CD14-positive monocyte (primary cell): Measurements from ENCODE around the gene CPS1. TPM values are rescaled to one million over a fixed set of nuclear protein-coding genes. Genes with fewer than 3 reads are reported as not detected.

ENCODE experiments used
- DNase-seq, 3 donors: peaks; one replicate each; pipeline ENCODE4 v3.0.0-alpha.2; 2011 to 2022
- H2AFZ ChIP-seq: 2 replicates; pipeline ENCODE4 v1.6.0; 2012; ENCODE audit warnings: mild to moderate bottlenecking, low read depth, low read length, inconsistent platforms; ENCODE audit not compliant: insufficient read depth, poor library complexity, severe bottlenecking
- H3K27ac ChIP-seq, 2 donors: 1 replicate in 1 of 2; 2 replicates in 1 of 2; pipeline ENCODE4 v1.5.1; 2012 to 2013; ENCODE audit warnings: low read length in 2 of 2, control low read depth in 1 of 2, inconsistent platforms in 1 of 2, low read depth in 1 of 2, mild to moderate bottlenecking in 1 of 2
- H3K27me3 ChIP-seq, 2 donors: one replicate each; pipeline versions ENCODE4 v1.6.0 to v1.6.1; 2011 to 2013; ENCODE audit warnings: low read length in 2 of 2; ENCODE audit not compliant: control insufficient read depth in 2 of 2, insufficient read depth in 2 of 2
- H3K36me3 ChIP-seq, 2 donors: replicated peaks in 1 of 2; 1 replicate in 1 of 2; 2 replicates in 1 of 2; pipeline versions ENCODE4 v1.5.1 to v1.6.1; 2012 to 2013; ENCODE audit warnings: low read length in 2 of 2, control low read depth in 1 of 2, inconsistent platforms in 1 of 2, mild to moderate bottlenecking in 1 of 2; ENCODE audit not compliant: insufficient read depth in 2 of 2, control insufficient read depth in 1 of 2
- H3K4me1 ChIP-seq, 2 donors: 1 replicate in 1 of 2; 2 replicates in 1 of 2; pipeline versions ENCODE4 v1.5.1 to v1.6.1; 2012 to 2013; ENCODE audit warnings: low read length in 2 of 2, control low read depth in 1 of 2, inconsistent platforms in 1 of 2, mild to moderate bottlenecking in 1 of 2, moderate library complexity in 1 of 2; ENCODE audit not compliant: insufficient read depth in 2 of 2, control insufficient read depth in 1 of 2
- H3K4me2 ChIP-seq: replicated peaks from 2 replicates; pipeline ENCODE3; 2012; ENCODE audit warnings: low read length, moderate library complexity, mild to moderate bottlenecking; ENCODE audit not compliant: poor library complexity, severe bottlenecking; ENCODE audit errors: extremely low read depth
- H3K4me3 ChIP-seq, 3 experiments: fragments of 200-600 bp in 1 of 3; sonication (generic) in 1 of 3; replicated peaks in 1 of 3; 1 replicate in 2 of 3; 2 replicates in 1 of 3; pipeline ENCODE4 v1.5.1; 2011 to 2013; ENCODE audit warnings: low read length in 3 of 3, mild to moderate bottlenecking in 3 of 3, control low read depth in 2 of 3, low read depth in 2 of 3, inconsistent platforms in 1 of 3, moderate library complexity in 1 of 3
- H3K79me2 ChIP-seq: 2 replicates; pipeline ENCODE4 v1.6.0; 2012; ENCODE audit warnings: mild to moderate bottlenecking, control low read depth, inconsistent platforms, low read length, moderate library complexity; ENCODE audit not compliant: insufficient read depth
- H3K9ac ChIP-seq: 2 replicates; pipeline ENCODE4 v1.6.0; 2017; ENCODE audit warnings: low read length, mild to moderate bottlenecking; ENCODE audit not compliant: insufficient read depth, poor library complexity, severe bottlenecking
- H3K9me3 ChIP-seq, 2 donors: replicated peaks in 1 of 2; 1 replicate in 1 of 2; 2 replicates in 1 of 2; pipeline versions ENCODE4 v1.5.1 to v1.6.1; 2012 to 2013; ENCODE audit warnings: low read length in 2 of 2, control low read depth in 1 of 2; ENCODE audit not compliant: control insufficient read depth in 1 of 2, insufficient read depth in 1 of 2
- H4K20me1 ChIP-seq: 2 replicates; pipeline ENCODE4 v1.6.0; 2012; ENCODE audit warnings: mild to moderate bottlenecking, low read length, control low read depth, moderate library complexity; ENCODE audit not compliant: insufficient read depth
- H3K27ac Mint-ChIP-seq, 7 donors: one replicate each; pipeline ENCODE4 v1.8.0; 2020; ENCODE audit warnings: mild to moderate bottlenecking in 7 of 7, mixed read lengths in 7 of 7, moderate library complexity in 6 of 7, inconsistent platforms in 2 of 7
- H3K27me3 Mint-ChIP-seq, 3 donors: one replicate each; pipeline ENCODE4 v1.8.0; 2021 to 2022; ENCODE audit warnings: low read depth in 3 of 3, mild to moderate bottlenecking in 3 of 3, mixed read lengths in 3 of 3, moderate library complexity in 3 of 3, inconsistent platforms in 1 of 3
- H3K36me3 Mint-ChIP-seq, 2 donors: one replicate each; pipeline ENCODE4 v1.8.0; 2020; ENCODE audit warnings: mixed read lengths in 2 of 2, inconsistent platforms in 1 of 2, mild to moderate bottlenecking in 1 of 2
- H3K4me1 Mint-ChIP-seq: one replicate; pipeline ENCODE4 v1.8.0; 2020; ENCODE audit warnings: mild to moderate bottlenecking, mixed read lengths
- H3K4me3 Mint-ChIP-seq, 2 donors: one replicate each; pipeline ENCODE4 v1.8.0; 2020; ENCODE audit warnings: mild to moderate bottlenecking in 2 of 2, mixed read lengths in 2 of 2, moderate library complexity in 1 of 2
- H3K9me3 Mint-ChIP-seq, 7 donors: one replicate each; pipeline ENCODE4 v1.8.0; 2020 to 2022; ENCODE audit warnings: mixed read lengths in 7 of 7, mild to moderate bottlenecking in 6 of 7, moderate library complexity in 6 of 7, inconsistent platforms in 2 of 7
- WGBS: methylation state at CpG from one replicate; pipeline ENCODE4 v1.1.5; 2013; ENCODE audit warnings: missing lambda C conversion rate; ENCODE audit not compliant: insufficient coverage; 5-methylcytosine and 5-hydroxymethylcytosine counted together
- intact Hi-C, 2 donors: fragments of 100-400 bp; cut with micrococcal nuclease; formaldehyde crosslinking; loops; one replicate each; pipeline versions ENCODE4 v1.15.0 to v1.15.1; 2023
- polyA plus RNA-seq, 3 donors: library from polyadenylated mRNA; depleted of rRNA in 1 of 3; unstranded in 2 of 3; stranded (reverse) in 1 of 3; fragments of 300-500 nt in 2 of 3; fragments of >200 nt in 1 of 3; fragmentation: Illumina TruSeq in 2 of 3; gene quantifications; 1 replicate in 2 of 3; 2 replicates in 1 of 3; pipeline ENCODE4 v1.2.3, GENCODE V29; 2012 to 2021
- TF ChIP-seq, protein P1 (sequence below): fragments of 200-600 bp; IDR thresholded peaks from one replicate; pipeline ENCODE4 v1.8.0; 2022; ENCODE audit warnings: antibody characterized with exemption, mild to moderate bottlenecking

CPS1 gene
- polyA plus RNA-seq, 3 donors: not detected

GRCh38 chr2:210676067-210676466, 119.7 kb downstream of the CPS1 start:
- H3K27ac Mint-ChIP-seq: no peak overlapping the region
- Histone ChIP-seq H3K4me1 (no peaks in the 10 kb centered on the region), H2AFZ (no peak overlapping the region), H3K27me3 (no peaks in the 10 kb centered on the region), H3K36me3 (no peaks in the 10 kb centered on the region), H3K4me2 (no peak overlapping the region), H4K20me1 (no peaks in the 10 kb centered on the region), H3K79me2 (no peaks in the 10 kb centered on the region), H3K9me3 (no peaks in the 10 kb centered on the region), H3K9ac (no peak overlapping the region), H3K27ac (no peak overlapping the region), H3K4me3 (no peak overlapping the region)
- H3K4me3 Mint-ChIP-seq: no peak overlapping the region
- no peaks in the 10 kb centered on the region for H3K27me3 Mint-ChIP-seq
- no peak for DNase-seq
- H3K9me3 Mint-ChIP-seq: peaks cover 0 to 1% (median 0%) of the 10 kb centered on the region in 7 donors
- TF ChIP-seq, protein P1, sequence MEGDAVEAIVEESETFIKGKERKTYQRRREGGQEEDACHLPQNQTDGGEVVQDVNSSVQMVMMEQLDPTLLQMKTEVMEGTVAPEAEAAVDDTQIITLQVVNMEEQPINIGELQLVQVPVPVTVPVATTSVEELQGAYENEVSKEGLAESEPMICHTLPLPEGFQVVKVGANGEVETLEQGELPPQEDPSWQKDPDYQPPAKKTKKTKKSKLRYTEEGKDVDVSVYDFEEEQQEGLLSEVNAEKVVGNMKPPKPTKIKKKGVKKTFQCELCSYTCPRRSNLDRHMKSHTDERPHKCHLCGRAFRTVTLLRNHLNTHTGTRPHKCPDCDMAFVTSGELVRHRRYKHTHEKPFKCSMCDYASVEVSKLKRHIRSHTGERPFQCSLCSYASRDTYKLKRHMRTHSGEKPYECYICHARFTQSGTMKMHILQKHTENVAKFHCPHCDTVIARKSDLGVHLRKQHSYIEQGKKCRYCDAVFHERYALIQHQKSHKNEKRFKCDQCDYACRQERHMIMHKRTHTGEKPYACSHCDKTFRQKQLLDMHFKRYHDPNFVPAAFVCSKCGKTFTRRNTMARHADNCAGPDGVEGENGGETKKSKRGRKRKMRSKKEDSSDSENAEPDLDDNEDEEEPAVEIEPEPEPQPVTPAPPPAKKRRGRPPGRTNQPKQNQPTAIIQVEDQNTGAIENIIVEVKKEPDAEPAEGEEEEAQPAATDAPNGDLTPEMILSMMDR: no peak
- H3K36me3 Mint-ChIP-seq: no peaks in the 10 kb centered on the region
- intact Hi-C loops: no loop called here
- H3K4me1 Mint-ChIP-seq: no peaks in the 10 kb centered on the region
- no CpG with 5 or more reads among the region's 3 CpGs for WGBS

- H3K9me3 Mint-ChIP-seq: peaks cover 0 to 5% (median 0%) of the 10 kb centered on the region in 7 donors
- Histone ChIP-seq H3K4me1 (no peaks in the 10 kb centered on the region), H4K20me1 (no peaks in the 10 kb centered on the region), H3K4me3 (no peak overlapping the region), H3K27me3 (no peaks in the 10 kb centered on the region), H3K79me2 (no peaks in the 10 kb centered on the region), H3K27ac (no peak overlapping the region), H2AFZ (no peak overlapping the region), H3K9me3 (no peaks in the 10 kb centered on the region), H3K9ac (no peak overlapping the region), H3K4me2 (no peak overlapping the region), H3K36me3 (no peaks in the 10 kb centered on the region)
- no peaks in the 10 kb centered on the region for H3K27me3 Mint-ChIP-seq
- H3K4me1 Mint-ChIP-seq: no peaks in the 10 kb centered on the region
- TF ChIP-seq, protein P1: no peak
- intact Hi-C loops: no loop called here
- no peak overlapping the region for H3K27ac Mint-ChIP-seq
- H3K36me3 Mint-ChIP-seq: no peaks in the 10 kb centered on the region
- H3K4me3 Mint-ChIP-seq: no peak overlapping the region
- DNase-seq: no peak
Measured at GRCh38 chr2:210681491-210681890, 125.1 kb downstream of the CPS1 start.
